ENCODE data around the gene PHACTR1.

DNA sequence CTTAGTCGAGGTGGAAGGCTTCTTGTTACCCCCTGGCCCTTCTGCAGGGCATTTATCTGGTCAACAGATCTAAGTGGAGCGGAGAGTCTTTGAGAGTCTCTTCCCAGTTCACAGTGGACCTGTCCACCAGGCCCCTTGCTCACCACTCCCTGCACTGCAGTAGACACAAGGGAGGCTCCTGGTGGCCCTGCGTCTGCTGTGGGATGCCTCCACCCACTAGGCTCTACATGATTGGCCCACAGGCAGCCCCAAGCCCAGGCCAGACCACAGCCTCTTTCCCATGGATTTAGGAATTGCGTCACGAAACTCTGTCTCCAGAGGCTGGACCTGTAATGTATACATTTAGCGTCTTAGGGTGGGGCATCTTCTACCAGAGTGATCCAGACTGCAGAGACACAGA is 583.4 kb downstream of the PHACTR1 start:
- no peak for TF ChIP-seq ARNTL (CRISPR knock-in tag; IDR thresholded peaks at IDR 0.05; ENCODE audit: borderline replicate concordance, low read depth)
- no peak for TF ChIP-seq ESRRG (CRISPR knock-in tag; IDR thresholded peaks at IDR 0.05)
- no peak for TF ChIP-seq ZFP3 (CRISPR knock-in tag; IDR thresholded peaks at IDR 0.05)
- no peak for TF ChIP-seq RARB (CRISPR knock-in tag; IDR thresholded peaks at IDR 0.05)
- TF ChIP-seq, protein P1, sequence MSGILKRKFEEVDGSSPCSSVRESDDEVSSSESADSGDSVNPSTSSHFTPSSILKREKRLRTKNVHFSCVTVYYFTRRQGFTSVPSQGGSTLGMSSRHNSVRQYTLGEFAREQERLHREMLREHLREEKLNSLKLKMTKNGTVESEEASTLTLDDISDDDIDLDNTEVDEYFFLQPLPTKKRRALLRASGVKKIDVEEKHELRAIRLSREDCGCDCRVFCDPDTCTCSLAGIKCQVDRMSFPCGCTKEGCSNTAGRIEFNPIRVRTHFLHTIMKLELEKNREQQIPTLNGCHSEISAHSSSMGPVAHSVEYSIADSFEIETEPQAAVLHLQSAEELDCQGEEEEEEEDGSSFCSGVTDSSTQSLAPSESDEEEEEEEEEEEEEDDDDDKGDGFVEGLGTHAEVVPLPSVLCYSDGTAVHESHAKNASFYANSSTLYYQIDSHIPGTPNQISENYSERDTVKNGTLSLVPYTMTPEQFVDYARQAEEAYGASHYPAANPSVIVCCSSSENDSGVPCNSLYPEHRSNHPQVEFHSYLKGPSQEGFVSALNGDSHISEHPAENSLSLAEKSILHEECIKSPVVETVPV (CRISPR knock-in tag; IDR thresholded peaks at IDR 0.05), result no peak
- no peak for TF ChIP-seq ZC3H10 (CRISPR knock-in tag; IDR thresholded peaks at IDR 0.05)
- TF ChIP-seq, protein P2, sequence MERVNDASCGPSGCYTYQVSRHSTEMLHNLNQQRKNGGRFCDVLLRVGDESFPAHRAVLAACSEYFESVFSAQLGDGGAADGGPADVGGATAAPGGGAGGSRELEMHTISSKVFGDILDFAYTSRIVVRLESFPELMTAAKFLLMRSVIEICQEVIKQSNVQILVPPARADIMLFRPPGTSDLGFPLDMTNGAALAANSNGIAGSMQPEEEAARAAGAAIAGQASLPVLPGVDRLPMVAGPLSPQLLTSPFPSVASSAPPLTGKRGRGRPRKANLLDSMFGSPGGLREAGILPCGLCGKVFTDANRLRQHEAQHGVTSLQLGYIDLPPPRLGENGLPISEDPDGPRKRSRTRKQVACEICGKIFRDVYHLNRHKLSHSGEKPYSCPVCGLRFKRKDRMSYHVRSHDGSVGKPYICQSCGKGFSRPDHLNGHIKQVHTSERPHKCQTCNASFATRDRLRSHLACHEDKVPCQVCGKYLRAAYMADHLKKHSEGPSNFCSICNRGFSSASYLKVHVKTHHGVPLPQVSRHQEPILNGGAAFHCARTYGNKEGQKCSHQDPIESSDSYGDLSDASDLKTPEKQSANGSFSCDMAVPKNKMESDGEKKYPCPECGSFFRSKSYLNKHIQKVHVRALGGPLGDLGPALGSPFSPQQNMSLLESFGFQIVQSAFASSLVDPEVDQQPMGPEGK (CRISPR knock-in tag; IDR thresholded peaks at IDR 0.05; ENCODE audit: borderline replicate concordance), result no peak
- no peak for TF ChIP-seq ZNF70 (CRISPR knock-in tag; IDR thresholded peaks at IDR 0.05)
- TF ChIP-seq ISL1 (CRISPR knock-in tag; IDR thresholded peaks at IDR 0.05), result no peak
- no peak for TF ChIP-seq GLIS3 (CRISPR knock-in tag; IDR thresholded peaks at IDR 0.05)

Measured in SK-N-SH treated with all-trans-retinoic acid at 6 μM for 48 hours (cell line).